Measurements from ENCODE around the gene NPAS3.

NPAS3 gene

DNA sequence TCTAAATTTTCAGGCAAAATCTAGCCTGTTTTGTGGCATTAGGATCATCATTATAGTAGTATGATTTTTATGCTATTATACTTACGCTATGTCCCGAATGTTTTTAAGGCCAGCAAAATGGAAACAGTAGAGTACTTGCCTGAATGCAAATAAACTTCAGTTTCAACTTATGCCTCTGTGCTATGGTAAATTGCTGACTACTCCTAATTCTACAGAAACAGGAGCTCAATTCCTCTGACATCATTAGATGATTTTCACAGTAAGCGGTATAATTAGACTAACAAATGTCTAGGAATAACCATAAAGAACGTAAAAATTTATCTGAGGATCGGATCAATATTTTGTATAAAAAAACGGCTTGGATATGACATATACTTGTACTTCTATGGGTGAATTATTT, 742.2 kb downstream of the NPAS3 start:
- no peaks in the 10 kb centered on the region for H3K4me1 ChIP-seq (ENCODE audit: control insufficient read depth, insufficient read depth, low read length)
- H3K9me3 ChIP-seq (ENCODE audit: control insufficient read depth, insufficient read depth, low read depth, low read length): no peaks in the 10 kb centered on the region
- ChIA-PET CTCF (interaction anchor here (1.5 kb wide), 1 partner anchor 112 kb away, joined by 5 read pairs; no protein-coding TSS in a partner anchor), POLR2A (no interaction called here)
- H3K36me3 ChIP-seq (ENCODE audit: control insufficient read depth in 2 of 2, insufficient read depth in 1 of 2, low read length in 2 of 2): no peaks in the 10 kb centered on the region
- TF ChIP-seq ZNF157 (tag by site-specific recombination; IDR thresholded peaks at IDR 0.05) (no peak), ZNF529 (tag by site-specific recombination; IDR thresholded peaks at IDR 0.05; ENCODE audit: insufficient replicate concordance) (no peak), OSR2 (tag by site-specific recombination; IDR thresholded peaks at IDR 0.05) (no peak), REPIN1 (tag by site-specific recombination; IDR thresholded peaks at IDR 0.05; ENCODE audit: low read depth) (no peak), CTCF (tag by site-specific recombination; IDR thresholded peaks at IDR 0.05) (no peak), ZNF169 (tag by site-specific recombination; IDR thresholded peaks at IDR 0.05) (no peak), ZNF280D (tag by site-specific recombination; IDR thresholded peaks at IDR 0.05) (no peak), ZNF211 (tag by site-specific recombination; IDR thresholded peaks at IDR 0.05; ENCODE audit: low read depth) (no peak), ZNF202 (tag by site-specific recombination; IDR thresholded peaks at IDR 0.05; ENCODE audit: borderline replicate concordance) (no peak), ZNF239 (tag by site-specific recombination; IDR thresholded peaks at IDR 0.05) (no peak), ZNF138 (tag by site-specific recombination; IDR thresholded peaks at IDR 0.05; ENCODE audit: borderline replicate concordance) (no peak), ZNF37A (tag by site-specific recombination; IDR thresholded peaks at IDR 0.05) (no peak), ZNF121 (tag by site-specific recombination; IDR thresholded peaks at IDR 0.05) (no peak), BCL11B (tag by site-specific recombination; IDR thresholded peaks at IDR 0.05; ENCODE audit: low read depth) (no peak)
- TF ChIP-seq, protein P1, sequence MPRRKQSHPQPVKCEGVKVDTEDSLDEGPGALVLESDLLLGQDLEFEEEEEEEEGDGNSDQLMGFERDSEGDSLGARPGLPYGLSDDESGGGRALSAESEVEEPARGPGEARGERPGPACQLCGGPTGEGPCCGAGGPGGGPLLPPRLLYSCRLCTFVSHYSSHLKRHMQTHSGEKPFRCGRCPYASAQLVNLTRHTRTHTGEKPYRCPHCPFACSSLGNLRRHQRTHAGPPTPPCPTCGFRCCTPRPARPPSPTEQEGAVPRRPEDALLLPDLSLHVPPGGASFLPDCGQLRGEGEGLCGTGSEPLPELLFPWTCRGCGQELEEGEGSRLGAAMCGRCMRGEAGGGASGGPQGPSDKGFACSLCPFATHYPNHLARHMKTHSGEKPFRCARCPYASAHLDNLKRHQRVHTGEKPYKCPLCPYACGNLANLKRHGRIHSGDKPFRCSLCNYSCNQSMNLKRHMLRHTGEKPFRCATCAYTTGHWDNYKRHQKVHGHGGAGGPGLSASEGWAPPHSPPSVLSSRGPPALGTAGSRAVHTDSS (tag by site-specific recombination; IDR thresholded peaks at IDR 0.05): no peak
- TF ChIP-seq, protein P2, sequence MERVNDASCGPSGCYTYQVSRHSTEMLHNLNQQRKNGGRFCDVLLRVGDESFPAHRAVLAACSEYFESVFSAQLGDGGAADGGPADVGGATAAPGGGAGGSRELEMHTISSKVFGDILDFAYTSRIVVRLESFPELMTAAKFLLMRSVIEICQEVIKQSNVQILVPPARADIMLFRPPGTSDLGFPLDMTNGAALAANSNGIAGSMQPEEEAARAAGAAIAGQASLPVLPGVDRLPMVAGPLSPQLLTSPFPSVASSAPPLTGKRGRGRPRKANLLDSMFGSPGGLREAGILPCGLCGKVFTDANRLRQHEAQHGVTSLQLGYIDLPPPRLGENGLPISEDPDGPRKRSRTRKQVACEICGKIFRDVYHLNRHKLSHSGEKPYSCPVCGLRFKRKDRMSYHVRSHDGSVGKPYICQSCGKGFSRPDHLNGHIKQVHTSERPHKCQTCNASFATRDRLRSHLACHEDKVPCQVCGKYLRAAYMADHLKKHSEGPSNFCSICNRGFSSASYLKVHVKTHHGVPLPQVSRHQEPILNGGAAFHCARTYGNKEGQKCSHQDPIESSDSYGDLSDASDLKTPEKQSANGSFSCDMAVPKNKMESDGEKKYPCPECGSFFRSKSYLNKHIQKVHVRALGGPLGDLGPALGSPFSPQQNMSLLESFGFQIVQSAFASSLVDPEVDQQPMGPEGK (tag by site-specific recombination; IDR thresholded peaks at IDR 0.05): no peak
- H3K27ac ChIP-seq (ENCODE audit: extremely low read depth, low read depth, low read length): no peak overlapping the region
- no peak overlapping the region for H3K4me3 ChIP-seq (ENCODE audit: low read depth, low read length)

DNA sequence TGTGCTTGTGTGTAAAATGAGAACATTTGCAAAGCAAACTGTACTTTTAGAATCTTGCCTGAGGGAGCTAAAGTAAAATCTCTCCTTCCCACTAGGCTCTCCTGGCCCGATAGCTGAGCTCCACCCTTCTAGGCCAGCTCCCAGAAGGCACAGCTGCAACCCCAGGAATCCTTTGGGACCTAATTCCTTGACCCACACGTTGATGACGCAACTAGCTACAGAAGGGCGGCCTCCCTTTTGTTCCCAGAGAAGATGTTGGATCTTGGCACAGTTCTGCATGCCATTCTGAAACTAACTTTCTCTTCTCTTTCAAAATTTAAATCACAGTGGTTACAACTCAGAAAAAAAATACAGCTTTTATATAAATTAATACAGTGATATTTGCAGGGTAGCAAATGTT, 744.1 kb downstream of the NPAS3 start:
- Histone ChIP-seq H3K4me1 (ENCODE audit: control insufficient read depth, insufficient read depth, low read length) (no peaks in the 10 kb centered on the region), H3K27ac (ENCODE audit: extremely low read depth, low read depth, low read length) (no peak overlapping the region), H3K36me3 (ENCODE audit: control insufficient read depth in 2 of 2, insufficient read depth in 1 of 2, low read length in 2 of 2) (no peaks in the 10 kb centered on the region), H3K4me3 (ENCODE audit: low read depth, low read length) (no peak overlapping the region), H3K9me3 (ENCODE audit: control insufficient read depth, insufficient read depth, low read depth, low read length) (no peaks in the 10 kb centered on the region)
- ChIA-PET POLR2A (no interaction called here), CTCF (interaction anchor here (1.4 kb wide), 1 partner anchor 110 kb away, joined by 8 read pairs; no protein-coding TSS in a partner anchor)
- TF ChIP-seq OSR2 (tag by site-specific recombination; IDR thresholded peaks at IDR 0.05) (no peak), ZNF404 (tag by site-specific recombination; IDR thresholded peaks at IDR 0.05) (no peak), ZNF16 (tag by site-specific recombination; IDR thresholded peaks at IDR 0.05; ENCODE audit: low read depth) (no peak), ZNF571 (tag by site-specific recombination; IDR thresholded peaks at IDR 0.05) (no peak), ZFP69B (tag by site-specific recombination; IDR thresholded peaks at IDR 0.05) (no peak), ZNF302 (tag by site-specific recombination; IDR thresholded peaks at IDR 0.05; ENCODE audit: low read depth) (no peak), SP3 (tag by site-specific recombination; IDR thresholded peaks at IDR 0.05) (no peak), ZNF112 (tag by site-specific recombination; IDR thresholded peaks at IDR 0.05) (no peak), ZNF529 (tag by site-specific recombination; IDR thresholded peaks at IDR 0.05; ENCODE audit: insufficient replicate concordance) (no peak), ZNF335 (tag by site-specific recombination; conservative IDR thresholded peaks at IDR 0.05) (no peak), ZFP41 (tag by site-specific recombination; IDR thresholded peaks at IDR 0.05; ENCODE audit: borderline replicate concordance) (no peak), ZNF10 (tag by site-specific recombination; IDR thresholded peaks at IDR 0.05) (no peak), ZNF146 (tag by site-specific recombination; IDR thresholded peaks at IDR 0.05) (no peak)
- TF ChIP-seq, protein P3, sequence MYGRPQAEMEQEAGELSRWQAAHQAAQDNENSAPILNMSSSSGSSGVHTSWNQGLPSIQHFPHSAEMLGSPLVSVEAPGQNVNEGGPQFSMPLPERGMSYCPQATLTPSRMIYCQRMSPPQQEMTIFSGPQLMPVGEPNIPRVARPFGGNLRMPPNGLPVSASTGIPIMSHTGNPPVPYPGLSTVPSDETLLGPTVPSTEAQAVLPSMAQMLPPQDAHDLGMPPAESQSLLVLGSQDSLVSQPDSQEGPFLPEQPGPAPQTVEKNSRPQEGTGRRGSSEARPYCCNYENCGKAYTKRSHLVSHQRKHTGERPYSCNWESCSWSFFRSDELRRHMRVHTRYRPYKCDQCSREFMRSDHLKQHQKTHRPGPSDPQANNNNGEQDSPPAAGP (tag by site-specific recombination; IDR thresholded peaks at IDR 0.05): no peak
